NCI-H128 (cell line): ENCODE data around the gene PRND.

Experiments
- DNase-seq: peaks from one replicate; lab custom pipeline; 2025; ENCODE audit not compliant: unreplicated experiment; lab: John Stamatoyannopoulos, UW

PRND gene

DNA sequence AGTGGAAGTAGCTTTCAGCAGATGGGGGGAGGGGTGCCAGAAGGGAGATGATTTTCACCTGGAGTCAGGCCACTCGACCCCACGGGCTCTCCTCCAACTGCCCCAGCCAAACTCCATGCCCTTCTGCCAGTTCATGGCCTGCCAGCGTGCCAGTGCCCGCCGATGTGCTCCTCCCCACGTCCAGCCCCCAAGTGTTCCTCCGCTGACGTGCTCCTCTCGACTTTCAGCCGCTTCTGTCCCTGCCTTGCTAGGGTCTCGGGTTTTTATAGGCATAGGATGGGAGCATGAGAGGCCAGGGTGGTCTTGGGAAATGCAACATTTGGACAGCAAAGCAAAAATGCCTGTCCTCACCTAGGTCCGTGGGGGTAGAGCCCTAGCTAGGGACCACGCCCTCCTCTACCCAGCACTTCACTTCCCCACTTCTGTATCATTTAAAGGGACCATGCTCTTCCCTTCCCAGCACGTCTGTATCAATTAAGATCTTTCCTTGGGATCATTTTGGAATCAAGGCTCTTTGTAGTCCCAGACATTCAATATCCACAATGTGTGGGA is 54.4 kb downstream of the PRND start:
- DNase-seq: no peak
